HG03025 (cell line): Measurements from ENCODE around the gene OR11A1.

Experiments
- ATAC-seq: cut with Tn5 transposase; IDR thresholded peaks from one replicate; pipeline ENCODE4 v1.9.1; 2021; ENCODE audit warnings: mild to moderate bottlenecking, moderate library complexity; ENCODE audit not compliant: unreplicated experiment, low FRiP score

OR11A1 gene

DNA sequence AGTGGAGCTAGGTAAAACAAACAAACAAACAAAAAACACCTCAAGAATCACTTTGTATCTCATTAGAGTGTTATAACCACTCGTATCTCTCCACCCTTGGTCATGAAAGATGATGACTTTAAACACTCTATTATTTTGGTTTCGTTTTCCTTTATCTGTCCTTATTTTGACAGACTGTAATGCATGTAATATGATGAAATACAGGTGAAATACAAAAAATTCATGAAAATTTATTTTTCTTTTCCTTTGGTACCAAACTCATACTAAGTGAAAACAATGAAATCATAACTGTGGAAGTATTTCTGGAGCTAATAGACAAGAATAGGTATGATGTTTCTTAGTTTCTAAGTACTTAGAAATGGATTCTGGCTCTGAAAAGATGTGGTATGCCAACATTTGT is 57.3 kb downstream of the OR11A1 start:
- ATAC-seq, result no peak

DNA sequence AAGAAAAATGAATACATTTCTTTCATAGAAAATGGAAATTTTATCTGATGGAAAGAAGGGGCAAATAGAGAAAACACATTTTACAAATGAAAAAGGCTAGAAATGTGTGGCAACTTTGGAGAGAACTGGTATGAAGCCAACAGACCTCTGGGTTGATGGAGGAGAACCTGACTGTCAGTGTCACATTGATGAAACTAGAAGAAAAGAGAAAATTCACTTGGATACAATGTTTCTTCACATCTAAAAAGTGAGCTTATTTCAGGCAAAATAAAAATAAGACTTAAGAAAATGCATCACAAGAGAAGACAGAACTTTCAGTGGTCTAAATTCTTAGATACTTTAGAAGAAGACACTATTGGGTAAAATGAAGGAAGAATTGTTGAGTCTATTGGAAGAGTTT is 61.5 kb downstream of the OR11A1 start, which contains the start of gene OR12D2:
OR12D2 (plus strand) TSS at position 301 of the 400 bp plus-strand sequence. CDS start 1,069 bp downstream, outside the sequence.
- no peak for ATAC-seq

DNA sequence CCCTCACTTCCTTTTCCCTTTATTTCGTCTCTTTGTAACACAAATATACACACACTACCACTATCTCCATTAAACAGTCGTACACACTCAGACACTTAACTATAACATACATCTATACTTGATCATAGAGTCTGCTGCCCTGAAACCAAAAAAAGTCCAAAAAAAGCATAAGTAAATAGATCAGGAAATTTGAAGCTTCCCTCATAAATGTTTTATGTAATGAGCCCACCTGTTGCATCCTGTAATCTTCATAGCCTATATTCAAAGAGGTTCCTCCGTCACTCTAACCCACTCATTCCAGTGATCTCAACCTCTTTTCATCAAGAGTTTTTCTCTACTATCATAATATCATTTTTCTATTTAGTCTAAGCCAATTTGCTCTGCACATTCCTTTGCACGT is 68.3 kb downstream of the OR11A1 start:
- ATAC-seq, result no peak

DNA sequence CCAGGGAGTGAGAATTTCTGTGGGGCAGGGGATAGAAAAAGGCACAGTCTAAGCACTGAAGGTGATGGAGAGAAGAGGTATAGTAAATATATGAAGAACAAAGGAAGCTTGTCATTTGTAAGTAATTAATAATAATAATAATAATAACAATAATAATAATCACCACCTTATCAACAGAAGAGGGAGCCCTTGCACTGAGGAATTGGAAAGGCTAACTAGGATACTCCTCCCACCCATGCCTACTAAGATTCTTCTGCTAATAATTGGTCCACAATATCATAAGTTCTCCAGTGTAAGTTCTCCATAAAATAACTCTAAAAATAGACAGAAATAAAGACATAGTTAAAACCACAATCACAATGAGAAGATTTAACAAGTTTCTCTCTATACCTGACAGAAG is 80.9 kb downstream of the OR11A1 start:
- no peak for ATAC-seq
